GM18520 (cell line): ENCODE results near the gene SORCS2.

Experiments used
- ATAC-seq: cut with Tn5 transposase; IDR thresholded peaks from one replicate; pipeline ENCODE4 v1.9.1; 2021; ENCODE audit not compliant: unreplicated experiment

The SORCS2 gene

DNA sequence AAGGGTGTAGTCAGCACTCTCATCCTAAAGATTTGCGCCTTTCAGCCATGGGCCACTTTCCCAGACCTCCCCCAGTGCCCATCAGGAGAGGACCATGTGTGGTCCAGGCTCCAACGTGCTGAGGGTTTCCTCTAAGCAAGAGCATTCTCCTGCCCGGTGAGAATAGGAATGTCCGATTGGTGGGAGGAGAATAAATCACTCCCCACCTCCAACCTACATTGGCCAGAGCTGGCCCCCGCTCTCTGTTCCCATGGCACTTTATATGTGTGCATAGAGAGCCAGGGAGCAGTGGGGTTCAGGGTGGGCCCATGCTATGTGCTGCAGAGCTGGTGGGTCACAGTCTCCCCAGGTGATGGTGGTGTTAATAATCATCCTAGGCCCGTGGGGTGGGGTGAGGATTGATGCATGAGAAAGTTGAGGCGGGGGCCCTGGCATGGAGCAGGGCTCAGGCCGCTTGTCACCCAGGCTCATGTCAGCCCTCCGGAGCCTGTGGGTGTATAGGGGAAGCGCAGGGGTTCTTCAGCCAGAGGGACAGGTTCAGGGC, 6.8 kb upstream of the SORCS2 start:
- no peak for ATAC-seq

- ATAC-seq: no peak
These were observed 6.3 kb upstream of the SORCS2 start for GRCh38 chr4:7186031-7186430.

DNA sequence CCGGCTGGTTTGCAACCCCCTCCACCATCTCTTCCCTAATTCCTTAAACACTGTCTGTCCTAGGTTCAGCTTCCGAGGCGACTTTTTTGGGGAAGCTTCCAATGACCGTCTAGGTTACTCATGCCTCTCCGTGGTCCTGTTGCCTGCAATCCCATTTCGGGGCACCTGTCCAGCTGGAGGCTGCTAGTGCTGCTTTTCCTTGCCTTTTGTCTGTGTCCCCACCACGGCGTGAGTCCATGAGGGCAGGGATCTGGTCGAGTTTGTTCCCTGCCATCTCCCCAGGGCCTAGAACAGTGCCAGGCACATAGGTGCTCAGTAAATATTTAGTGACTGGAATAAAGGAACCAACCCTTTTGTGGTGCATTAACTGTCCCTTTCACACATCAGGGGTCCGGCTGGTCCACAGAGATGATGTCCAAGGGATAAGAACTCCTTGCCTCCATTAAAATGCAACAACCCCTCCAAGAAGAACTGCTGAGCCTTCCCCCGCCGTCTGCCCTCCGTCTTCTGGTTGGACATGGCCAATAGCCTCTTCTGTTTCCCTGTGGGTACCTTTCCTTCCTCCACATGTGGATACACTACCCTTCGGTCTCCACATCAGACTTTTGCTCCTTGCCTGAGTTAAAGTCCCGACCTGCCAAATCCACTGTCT, 5.7 kb upstream of the SORCS2 start:
- no peak for ATAC-seq

- no peak for ATAC-seq
These were observed 5.2 kb upstream of the SORCS2 start for GRCh38 chr4:7187168-7187535.

DNA sequence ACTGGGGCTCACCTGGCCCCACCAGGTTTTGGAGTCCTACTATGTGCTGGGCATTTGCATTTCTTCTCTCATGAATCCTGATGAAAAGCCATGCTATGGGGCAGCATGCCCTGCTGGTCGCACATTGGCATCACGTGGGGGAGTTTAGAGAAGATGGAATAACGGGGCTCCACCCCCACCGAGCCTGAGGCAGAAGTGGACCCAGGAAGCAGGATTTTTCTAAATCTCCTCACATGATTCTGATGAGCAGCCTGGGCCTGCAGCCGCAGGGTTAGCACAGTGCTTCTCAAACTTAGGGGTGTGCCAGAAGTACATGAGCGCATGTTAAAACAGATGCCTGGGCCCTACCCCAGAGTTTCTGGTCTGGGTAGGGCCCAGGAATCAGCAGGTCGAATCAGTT, 4.6 kb upstream of the SORCS2 start:
- no peak for ATAC-seq

- ATAC-seq: no peak
These were observed 3.3 kb upstream of the SORCS2 start for GRCh38 chr4:7189066-7189465.

DNA sequence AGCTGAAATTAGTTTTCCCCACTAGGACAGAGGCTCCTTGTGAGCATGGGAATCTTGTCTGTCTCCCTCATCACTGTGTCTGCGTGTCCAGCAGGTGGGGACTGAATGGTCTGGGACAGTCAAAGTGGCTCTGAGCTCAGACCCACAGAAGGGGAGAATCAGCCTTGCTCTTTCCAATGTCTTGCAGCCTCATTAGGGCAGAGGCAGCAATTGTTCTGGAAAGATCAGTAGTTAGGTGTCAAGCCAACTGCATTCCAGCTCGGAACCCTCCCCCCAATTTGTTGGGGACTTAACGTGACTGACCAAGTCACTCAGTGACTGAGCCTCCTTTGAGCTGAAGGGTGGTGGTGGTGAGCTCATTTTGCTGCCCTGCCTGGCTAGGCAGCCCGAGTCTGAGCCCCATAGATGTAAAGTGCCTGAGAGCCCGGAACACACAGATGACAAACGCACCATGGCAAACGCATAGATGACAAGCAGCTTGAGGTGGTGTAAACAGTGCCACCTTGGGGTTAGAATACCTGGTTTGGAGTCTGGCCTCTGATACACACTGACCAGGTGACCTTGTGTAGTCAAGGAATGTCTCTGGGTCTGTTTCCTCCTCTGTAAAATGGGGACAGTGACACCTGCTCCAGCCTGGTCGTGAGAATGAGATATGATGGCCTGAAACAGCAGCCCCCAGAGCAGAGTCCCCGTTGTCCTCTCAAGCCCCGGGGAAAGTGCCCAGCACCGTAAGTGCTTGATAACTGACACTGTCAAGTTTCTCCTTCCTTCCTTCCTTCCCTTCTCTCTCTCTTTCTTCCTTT, 2.7 kb upstream of the SORCS2 start:
- ATAC-seq: no peak

GRCh38 chr4:7190278-7190594, 2.1 kb upstream of the SORCS2 start:
- no peak for ATAC-seq

DNA sequence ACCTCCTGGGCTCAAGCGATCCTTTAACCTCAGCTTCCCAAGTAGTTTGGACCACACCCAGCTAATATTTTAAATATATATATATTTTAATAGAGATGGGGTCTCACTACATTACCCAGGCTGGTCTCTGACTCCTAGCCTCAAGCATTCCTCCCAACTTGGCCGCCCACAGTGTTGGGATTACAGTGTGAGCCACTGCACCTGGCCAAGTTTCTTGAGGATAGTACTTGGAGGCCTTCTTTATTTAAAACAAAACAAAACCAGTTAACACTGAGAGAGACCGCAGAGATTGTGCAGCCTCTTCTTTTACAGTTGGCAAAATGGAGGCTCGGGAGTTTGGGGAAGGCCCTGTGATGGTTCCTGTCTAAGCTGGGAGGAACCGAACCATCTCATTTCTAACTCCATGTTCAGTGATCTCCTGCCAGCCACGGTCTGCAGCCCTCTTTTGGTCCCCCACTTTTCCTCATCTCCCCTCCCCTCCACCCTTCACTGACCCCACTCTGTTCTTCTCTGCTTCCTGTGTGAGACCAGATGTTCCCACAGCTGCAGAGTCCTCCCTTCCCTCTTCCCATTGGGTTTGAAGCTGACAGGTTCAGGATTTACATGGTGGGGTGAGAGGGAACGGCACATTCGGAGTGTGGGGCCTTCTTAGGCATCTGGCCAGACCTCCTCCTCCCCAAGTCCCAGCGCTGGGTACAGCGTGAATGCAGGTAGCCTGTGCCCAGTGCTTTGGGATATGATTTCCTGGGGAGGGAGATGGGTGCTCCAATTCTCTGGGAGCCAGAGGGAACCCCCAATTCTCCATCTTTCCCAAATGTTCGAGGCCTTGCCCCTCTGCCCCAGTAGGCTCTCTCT, 1.4 kb upstream of the SORCS2 start:
- ATAC-seq: no peak

GRCh38 chr4:7191546-7192251, 639 bp upstream of the SORCS2 start:
- ATAC-seq: no peak

GRCh38 chr4:7193030-7193958, 956 bp downstream of the SORCS2 start:
- ATAC-seq: no peak

- ATAC-seq: no peak
These were observed 2.2 kb downstream of the SORCS2 start for GRCh38 chr4:7194251-7195140.

- no peak for ATAC-seq
These were observed 2.8 kb downstream of the SORCS2 start for GRCh38 chr4:7195141-7195515.

DNA sequence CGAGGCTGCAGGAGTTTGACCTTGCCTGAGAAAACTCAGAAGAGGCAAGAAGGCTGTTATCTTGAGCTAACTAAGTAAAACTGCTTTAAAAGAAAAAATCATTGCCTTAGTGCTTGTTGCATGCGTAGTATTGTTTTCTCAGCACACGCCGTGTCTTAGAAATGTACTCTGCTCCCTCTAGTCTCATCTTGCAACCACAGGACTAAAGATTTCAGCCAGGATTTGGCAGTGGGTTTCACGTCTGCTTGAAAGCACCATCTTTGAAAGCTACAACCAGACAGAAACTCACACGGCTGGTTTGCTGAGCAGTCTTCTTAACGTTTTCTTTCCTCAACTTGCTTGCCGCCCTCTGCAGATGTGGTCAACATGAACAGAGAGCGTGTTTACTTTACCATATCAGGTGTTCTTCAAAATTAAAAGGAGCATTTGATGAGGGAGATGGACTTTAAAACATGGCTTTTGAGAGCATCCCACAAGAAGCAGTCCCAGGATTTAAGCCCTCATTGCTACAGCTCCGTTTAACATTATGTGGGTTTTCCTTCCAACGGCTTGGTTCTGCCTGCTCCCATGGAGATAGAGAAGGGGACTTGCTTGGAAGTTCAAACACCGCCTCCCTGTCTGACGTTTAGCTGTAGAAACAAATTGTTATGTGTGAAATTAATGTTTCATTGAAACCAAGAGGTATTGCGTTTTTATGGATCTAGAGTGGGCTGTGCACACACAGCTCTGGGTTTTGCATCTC, 3.4 kb downstream of the SORCS2 start:
- no peak for ATAC-seq

GRCh38 chr4:7196288-7196651, 3.9 kb downstream of the SORCS2 start:
- no peak for ATAC-seq

DNA sequence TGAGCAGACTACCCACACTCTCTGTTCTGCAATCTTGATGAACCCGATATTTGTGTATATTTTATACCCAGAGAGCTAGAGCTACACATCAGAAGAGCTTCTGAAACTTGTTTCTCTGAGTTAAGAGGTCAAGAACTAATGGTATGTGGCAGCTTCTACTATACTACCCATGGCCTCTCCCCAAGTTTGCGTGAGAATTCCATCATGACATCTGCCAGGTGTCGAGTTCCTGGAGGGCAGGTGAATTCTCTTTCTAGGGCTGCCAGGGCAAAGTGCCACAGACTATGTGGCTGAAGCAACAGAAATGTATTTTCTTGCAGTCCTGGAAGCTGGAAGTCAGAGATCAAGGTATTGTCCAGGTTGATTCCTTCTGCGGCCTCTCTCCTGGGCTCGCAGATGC, 4.4 kb downstream of the SORCS2 start:
- ATAC-seq: no peak

GRCh38 chr4:7197910-7198309, 5.6 kb downstream of the SORCS2 start:
- no peak for ATAC-seq

- no peak for ATAC-seq
These were observed 6.2 kb downstream of the SORCS2 start for GRCh38 chr4:7198440-7199128.
